Astrocyte (in vitro differentiated cells and primary cell): ENCODE results near the gene XXYLT1.

Source experiments
- CTCF ChIP-seq: IDR thresholded peaks from 2 replicates; pipeline ENCODE4 v1.5.1; 2011; ENCODE audit warnings: low read depth, mild to moderate bottlenecking, inconsistent platforms, low read length, moderate library complexity; ENCODE audit not compliant: insufficient read depth
- EZH2 ChIP-seq: IDR thresholded peaks from 2 replicates; pipeline ENCODE4 v1.6.1; 2012; ENCODE audit warnings: mild to moderate bottlenecking, low read length, inconsistent platforms; ENCODE audit not compliant: insufficient read depth

- no peak for TF ChIP-seq CTCF
- TF ChIP-seq EZH2: no peak
Observed at GRCh38 chr3:195031574-195032003, 239.4 kb downstream of the XXYLT1 start.
